Measurements from ENCODE around the gene THSD4. TPM values are rescaled to one million over a fixed set of nuclear protein-coding genes. Genes with fewer than 3 reads are reported as not detected.

The THSD4 gene
- total and polyA plus RNA-seq, 9 of the 15 experiments (the other 6 are each of a cell fraction or from before 2014, with no cell fraction given) = 0.04 TPM; not detected in 5

DNA sequence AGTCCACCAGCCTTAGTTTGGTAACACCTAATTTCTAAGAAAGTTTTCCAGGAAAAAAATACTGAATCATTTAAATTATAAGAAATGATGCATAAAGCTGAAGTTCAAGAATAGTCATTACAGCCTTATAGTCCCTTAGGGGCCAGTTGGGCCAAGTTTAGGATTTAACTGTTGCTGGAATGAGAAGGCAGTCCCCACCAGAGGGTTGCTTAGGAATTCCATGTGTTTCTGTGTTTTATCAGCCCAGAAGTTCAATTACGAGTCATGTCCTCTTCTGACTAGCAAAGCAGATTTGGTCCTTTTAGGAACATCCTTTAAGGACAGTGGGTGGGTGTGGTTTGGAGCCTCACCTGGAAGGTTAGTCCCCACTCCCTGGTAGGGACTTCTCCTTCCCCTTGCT lies 638.1 kb downstream of the THSD4 start:
- no peak for ATAC-seq
- intact Hi-C loops (cut with micrococcal nuclease) = no loop called here
- H3K4me2 ChIP-seq (ENCODE audit: insufficient read depth, low read length) = no peak overlapping the region

More for the DNA sequence above, 638.1 kb downstream of the THSD4 start:
- no peak for FAIRE-seq
- Histone ChIP-seq H3K79me2 (ENCODE audit: control insufficient read depth, insufficient read depth, low read length) (no peaks in the 10 kb centered on the region), H3K9me3 (replicated peaks; ENCODE audit: control insufficient read depth, insufficient read depth, low read depth, low read length) (no peaks in the 10 kb centered on the region), H3K27me3 (ENCODE audit: control insufficient read depth in 2 of 2, insufficient read depth in 2 of 2, low read length in 2 of 2) (peaks cover 2 to 21% of the 10 kb centered on the region in 2 experiments; a peak in 3 of 5 replicates), H3K27ac (ENCODE audit: extremely low read depth, low read depth, low read length) (no peak overlapping the region), H3K9me1 (ENCODE audit: control insufficient read depth, insufficient read depth, low read length) (no peaks in the 10 kb centered on the region), H2AFZ (ENCODE audit: low read depth, low read length) (no peak overlapping the region), H3K4me1 (replicated peaks in 1 of 2; ENCODE audit: control insufficient read depth in 2 of 2, insufficient read depth in 2 of 2, low read length in 2 of 2) (no peaks in the 10 kb centered on the region), H3K36me3 (ENCODE audit: control insufficient read depth, insufficient read depth, low read length) (no peaks in the 10 kb centered on the region), H4K20me1 (replicated peaks; ENCODE audit: control insufficient read depth, insufficient read depth, low read length) (no peaks in the 10 kb centered on the region), H3K4me3 (no peak overlapping the region), H3K9ac (ENCODE audit: insufficient read depth in 1 of 2, low read depth in 2 of 2, low read length in 2 of 2) (no peak overlapping the region)
- no TSS peak for BruUV-seq (replicated peaks)
- WGBS (ENCODE audit: insufficient coverage, low coverage, missing lambda C conversion rate) = 0% methylated on average over 1 of the region's 1 CpG
- ChIA-PET CTCF (ENCODE audit: low intra/inter-chr PET ratio) (no interaction called here), POLR2A (no interaction called here)
- in situ Hi-C loops (cut with MboI) = no loop called here
- TF ChIP-seq GABPA (tag; conservative IDR thresholded peaks at IDR 0.05; ENCODE audit: low read depth) (no peak), MCM5 (IDR thresholded peaks at IDR 0.05; ENCODE audit: low read depth) (no peak), ZFX (CRISPR knock-in tag; IDR thresholded peaks at IDR 0.05) (no peak), GABPB2 (CRISPR knock-in tag; conservative IDR thresholded peaks at IDR 0.05) (no peak), BMI1 (IDR thresholded peaks at IDR 0.05; ENCODE audit: low read length) (no peak), SMARCC2 (IDR thresholded peaks at IDR 0.05; ENCODE audit: low read depth) (no peak), NFE2 (IDR thresholded peaks at IDR 0.05; ENCODE audit: low read depth) (no peak), ZBTB12 (CRISPR knock-in tag; IDR thresholded peaks at IDR 0.05) (no peak), ATF3 (IDR thresholded peaks at IDR 0.05) (no peak), ATF3 (CRISPR knock-in tag; conservative IDR thresholded peaks at IDR 0.05) (no peak), ZNF217 (CRISPR knock-in tag; IDR thresholded peaks at IDR 0.05) (no peak), FOXK2 (conservative IDR thresholded peaks at IDR 0.05 in 1 of 2, IDR thresholded peaks at IDR 0.05 in 1 of 2; ENCODE audit: low read depth in 2 of 2) (no peak), CC2D1A (IDR thresholded peaks at IDR 0.05) (no peak), ZNF24 (IDR thresholded peaks at IDR 0.05) (no peak), RFX7 (CRISPR knock-in tag; IDR thresholded peaks at IDR 0.05) (no peak)
- TF ChIP-seq, protein P1, sequence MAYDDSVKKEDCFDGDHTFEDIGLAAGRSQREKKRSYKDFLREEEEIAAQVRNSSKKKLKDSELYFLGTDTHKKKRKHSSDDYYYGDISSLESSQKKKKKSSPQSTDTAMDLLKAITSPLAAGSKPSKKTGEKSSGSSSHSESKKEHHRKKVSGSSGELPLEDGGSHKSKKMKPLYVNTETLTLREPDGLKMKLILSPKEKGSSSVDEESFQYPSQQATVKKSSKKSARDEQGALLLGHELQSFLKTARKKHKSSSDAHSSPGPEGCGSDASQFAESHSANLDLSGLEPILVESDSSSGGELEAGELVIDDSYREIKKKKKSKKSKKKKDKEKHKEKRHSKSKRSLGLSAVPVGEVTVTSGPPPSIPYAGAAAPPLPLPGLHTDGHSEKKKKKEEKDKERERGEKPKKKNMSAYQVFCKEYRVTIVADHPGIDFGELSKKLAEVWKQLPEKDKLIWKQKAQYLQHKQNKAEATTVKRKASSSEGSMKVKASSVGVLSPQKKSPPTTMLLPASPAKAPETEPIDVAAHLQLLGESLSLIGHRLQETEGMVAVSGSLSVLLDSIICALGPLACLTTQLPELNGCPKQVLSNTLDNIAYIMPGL (CRISPR knock-in tag; IDR thresholded peaks at IDR 0.05) = no peak
- TF ChIP-seq, protein P2, sequence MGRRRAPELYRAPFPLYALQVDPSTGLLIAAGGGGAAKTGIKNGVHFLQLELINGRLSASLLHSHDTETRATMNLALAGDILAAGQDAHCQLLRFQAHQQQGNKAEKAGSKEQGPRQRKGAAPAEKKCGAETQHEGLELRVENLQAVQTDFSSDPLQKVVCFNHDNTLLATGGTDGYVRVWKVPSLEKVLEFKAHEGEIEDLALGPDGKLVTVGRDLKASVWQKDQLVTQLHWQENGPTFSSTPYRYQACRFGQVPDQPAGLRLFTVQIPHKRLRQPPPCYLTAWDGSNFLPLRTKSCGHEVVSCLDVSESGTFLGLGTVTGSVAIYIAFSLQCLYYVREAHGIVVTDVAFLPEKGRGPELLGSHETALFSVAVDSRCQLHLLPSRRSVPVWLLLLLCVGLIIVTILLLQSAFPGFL (CRISPR knock-in tag; IDR thresholded peaks at IDR 0.05) = no peak
- TF ChIP-seq, protein P3, sequence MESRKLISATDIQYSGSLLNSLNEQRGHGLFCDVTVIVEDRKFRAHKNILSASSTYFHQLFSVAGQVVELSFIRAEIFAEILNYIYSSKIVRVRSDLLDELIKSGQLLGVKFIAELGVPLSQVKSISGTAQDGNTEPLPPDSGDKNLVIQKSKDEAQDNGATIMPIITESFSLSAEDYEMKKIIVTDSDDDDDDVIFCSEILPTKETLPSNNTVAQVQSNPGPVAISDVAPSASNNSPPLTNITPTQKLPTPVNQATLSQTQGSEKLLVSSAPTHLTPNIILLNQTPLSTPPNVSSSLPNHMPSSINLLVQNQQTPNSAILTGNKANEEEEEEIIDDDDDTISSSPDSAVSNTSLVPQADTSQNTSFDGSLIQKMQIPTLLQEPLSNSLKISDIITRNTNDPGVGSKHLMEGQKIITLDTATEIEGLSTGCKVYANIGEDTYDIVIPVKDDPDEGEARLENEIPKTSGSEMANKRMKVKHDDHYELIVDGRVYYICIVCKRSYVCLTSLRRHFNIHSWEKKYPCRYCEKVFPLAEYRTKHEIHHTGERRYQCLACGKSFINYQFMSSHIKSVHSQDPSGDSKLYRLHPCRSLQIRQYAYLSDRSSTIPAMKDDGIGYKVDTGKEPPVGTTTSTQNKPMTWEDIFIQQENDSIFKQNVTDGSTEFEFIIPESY (CRISPR knock-in tag; IDR thresholded peaks at IDR 0.05) = no peak
- no peak for DNase-seq (ENCODE audit: extremely low read depth in 1 of 4, low spot score in 3 of 4)
